ENCODE data around the gene SH3TC1.

- TF ChIP-seq POLR2AphosphoS5 (IDR thresholded peaks at IDR 0.05) (peak in 2 of 3 donors; percentile 29 to 69), POLR2A (IDR thresholded peaks at IDR 0.05) (no peak), CTCF (IDR thresholded peaks at IDR 0.05 in 8 of 11, conservative IDR thresholded peaks at IDR 0.05 in 3 of 11) (no peak)
Measured at GRCh38 chr4:8245884-8246833, 47.1 kb downstream of the SH3TC1 start.
